H4 (cell line): ENCODE results near the gene PCCB. TPM values are rescaled to one million over a fixed set of nuclear protein-coding genes. Genes with fewer than 3 reads are reported as not detected.
A peak's percentile ranks its signal among the peaks of the same experiment; 100 is the strongest.
"Not testable (repeated sequence)": the region's sequence is repeated elsewhere in the genome, so short reads cannot be mapped to it uniquely, and the experiment has no call there.

ENCODE experiments used
- DNase-seq: peaks from one replicate; pipeline ENCODE4 v3.0.0-alpha.2; 2015; ENCODE audit warnings: low spot score
- total RNA-seq: library from RNA; depleted of rRNA; stranded (reverse); fragments of >200 nt; shearing (Covaris generic); gene quantifications from 2 replicates; pipeline ENCODE4 v1.2.3, GENCODE V29; 2014; rRNA removed

Gene PCCB
- 71.4 and 73.2 TPM in 2 replicates for total RNA-seq

DNA sequence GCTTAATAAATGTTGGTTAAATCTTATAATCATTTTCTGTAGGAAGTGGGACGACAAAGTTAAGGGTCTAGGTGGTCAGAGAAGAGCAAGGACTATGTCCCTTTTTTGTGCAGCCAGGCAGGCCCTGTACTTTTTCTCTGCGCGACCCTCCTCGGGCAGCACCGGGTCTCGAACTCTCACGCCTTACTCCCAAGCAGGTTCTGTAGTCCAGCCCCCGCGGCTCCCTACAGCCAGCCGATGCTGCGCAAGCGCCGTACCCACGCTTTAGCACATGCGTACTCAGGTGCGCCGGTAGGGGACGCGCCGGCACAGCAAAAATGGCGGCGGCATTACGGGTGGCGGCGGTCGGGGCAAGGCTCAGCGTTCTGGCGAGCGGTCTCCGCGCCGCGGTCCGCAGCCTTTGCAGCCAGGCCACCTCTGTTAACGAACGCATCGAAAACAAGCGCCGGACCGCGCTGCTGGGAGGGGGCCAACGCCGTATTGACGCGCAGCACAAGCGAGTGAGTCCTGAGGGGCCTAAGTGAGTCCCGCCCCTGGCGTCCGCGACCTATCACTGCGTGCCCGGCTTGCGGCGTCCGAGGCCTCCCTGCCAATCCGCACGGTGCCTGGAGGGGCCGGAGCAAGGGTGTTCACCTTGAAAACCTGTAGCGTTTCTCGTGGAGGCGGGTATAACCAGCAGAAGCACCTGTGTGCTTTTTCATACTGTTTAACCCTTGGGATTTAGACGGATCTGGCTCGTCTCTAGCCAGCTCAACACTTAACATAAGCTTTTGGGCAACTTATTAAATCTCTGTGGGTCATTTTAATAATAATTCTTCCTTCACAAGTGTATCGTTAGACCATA, at the start of gene PCCB:
Gene PCCB, plus strand, starts transcription at position 282 of the 844 bp plus-strand sequence. Its CDS starts 36 bp downstream, at position 318.
- DNase-seq = peak; percentile 95

DNA sequence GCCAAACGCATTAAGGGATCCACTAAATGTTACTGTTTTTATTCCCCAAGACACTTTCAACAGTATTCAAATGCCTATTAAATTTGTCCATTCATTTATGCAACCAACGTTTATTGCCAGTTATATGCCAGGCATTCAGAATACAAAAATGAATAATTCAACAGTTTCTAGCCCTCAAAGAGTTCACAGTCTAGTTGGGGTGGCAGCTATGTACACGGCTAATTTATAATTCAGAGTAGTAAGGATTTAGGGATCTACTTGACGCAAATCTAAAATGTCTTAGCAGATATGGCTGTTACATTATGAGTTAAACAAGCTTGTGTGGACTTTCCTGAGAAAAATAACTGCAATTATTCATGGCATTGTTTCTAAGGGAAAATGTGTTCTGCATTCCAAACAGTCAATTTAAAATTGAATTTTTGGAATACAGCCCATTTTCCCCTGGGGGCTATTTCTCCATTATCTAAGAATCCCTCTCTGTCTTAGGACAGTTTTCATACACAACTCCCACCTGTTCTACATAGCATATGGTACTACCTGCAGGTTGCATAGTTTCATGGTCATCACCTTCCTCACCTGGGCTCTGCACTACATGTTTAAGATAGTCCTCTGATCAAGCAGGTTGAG, 42.5 kb upstream of the PCCB start:
- DNase-seq = no peak

DNA sequence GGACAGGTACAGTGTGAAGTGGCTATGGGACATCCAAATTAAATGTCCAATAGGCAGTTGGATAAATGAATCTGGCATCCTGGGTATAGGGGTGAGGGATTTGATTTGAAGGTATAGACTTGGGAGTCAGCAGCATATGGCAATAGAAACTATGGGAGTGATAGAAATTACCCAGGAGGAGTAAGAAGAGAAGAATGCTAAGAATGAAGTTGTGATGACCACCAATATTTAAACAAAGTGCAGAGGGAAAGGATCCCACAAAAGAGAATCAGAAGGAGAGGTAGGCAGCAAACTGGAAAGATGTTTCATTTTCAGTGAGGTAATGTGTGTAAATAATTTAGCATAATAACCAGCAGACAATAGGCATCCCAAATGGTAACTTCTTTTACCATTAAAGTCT, 40.2 kb upstream of the PCCB start:
- peak; percentile 67 for DNase-seq

DNA sequence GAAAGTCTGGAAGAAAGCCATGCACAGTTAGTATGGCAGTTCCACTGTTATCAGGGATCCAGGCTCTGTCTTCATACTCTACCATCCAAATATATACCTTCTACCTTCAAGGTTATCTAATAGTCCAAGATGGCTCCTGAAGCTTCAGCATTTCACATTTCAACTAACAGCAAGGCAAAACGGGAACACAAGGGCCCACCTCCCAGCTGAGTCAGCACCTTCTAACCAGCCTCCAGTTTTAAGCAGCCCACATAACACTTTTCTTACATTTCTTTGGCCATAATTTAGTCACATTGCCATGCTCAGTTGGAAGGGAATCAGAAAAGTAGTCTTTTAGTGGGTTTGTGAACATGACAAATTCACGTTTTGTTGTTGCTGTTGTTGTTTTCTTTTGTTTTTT, 38.6 kb upstream of the PCCB start:
- DNase-seq = no peak

DNA sequence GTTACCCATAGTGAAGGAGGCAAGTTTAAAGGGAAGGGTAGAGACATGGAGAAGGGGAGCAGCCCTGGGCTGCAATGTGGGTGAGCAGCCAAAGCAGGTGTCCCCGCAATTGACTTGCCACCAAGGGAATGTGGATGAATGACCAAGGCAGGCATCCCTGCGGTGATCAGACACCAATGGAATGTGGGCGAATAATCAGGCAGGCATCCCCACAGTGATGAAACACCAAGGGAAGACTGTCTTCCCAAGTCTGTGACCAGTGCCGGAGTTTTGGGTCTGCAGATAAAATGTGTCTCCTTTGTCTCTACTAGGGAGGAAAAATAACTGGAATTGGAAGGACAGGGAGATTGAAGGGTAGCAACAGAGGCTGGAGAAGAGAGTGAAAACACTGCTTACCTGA, 27.4 kb upstream of the PCCB start:
- DNase-seq = not testable (repeated sequence)

DNA sequence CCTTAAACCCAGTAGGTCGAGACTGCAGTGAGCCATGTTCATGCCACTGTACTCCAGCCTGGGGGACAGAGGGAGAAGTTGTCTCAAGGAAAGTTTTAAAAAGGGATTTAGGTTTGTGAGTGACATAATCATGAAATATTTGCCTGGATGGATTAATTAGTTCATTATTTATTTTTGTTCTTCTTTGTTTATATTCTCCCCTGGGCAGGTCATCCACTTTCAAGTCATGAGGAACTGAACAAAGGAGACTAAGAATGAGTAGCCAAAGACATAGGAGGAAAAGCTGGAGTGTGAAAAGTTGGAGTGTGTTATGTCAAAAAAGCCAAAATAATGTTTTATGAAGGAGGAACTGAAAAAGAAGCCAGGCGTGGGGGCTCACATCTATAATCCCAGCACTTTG, 17.7 kb upstream of the PCCB start:
- DNase-seq = no peak

DNA sequence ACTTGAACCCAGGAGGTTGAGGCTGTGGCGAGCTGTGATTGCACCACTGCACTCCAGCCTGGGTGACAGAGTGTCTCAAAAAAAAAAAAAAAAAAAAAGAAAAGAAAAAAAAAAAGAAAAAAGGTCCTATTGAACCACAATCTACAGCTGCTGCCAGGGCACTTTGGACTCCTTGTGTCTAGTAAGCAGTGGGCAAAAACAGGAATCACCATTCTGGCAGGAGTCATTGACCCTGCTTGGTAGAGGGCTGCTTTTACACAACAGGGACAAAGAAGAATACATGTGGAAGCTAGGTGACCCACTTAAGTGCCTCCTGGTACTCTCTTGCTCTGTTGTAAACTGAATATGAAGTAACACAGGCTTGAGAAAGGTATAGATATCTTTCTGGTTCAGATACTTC, 14.6 kb upstream of the PCCB start:
- no peak for DNase-seq

DNA sequence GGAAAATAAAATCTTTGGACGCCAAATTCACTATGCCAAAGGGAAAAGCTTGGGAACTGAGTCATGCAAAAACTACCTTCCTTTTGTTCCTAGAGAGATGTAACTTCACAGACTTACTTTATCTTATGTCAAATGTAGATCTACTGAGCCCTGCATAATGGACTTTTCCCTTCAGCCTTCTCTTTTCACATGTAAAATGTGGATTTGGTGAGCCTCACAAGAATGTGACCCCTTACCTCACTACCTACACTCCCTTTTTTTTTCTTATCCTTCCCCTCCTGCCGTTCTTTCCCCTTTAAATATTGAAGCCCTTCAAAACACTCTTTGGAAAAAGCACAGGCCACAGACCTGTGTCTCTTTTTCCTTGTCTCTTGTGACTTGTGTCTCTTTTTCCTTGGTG, 14.0 kb upstream of the PCCB start:
- no peak for DNase-seq

DNA sequence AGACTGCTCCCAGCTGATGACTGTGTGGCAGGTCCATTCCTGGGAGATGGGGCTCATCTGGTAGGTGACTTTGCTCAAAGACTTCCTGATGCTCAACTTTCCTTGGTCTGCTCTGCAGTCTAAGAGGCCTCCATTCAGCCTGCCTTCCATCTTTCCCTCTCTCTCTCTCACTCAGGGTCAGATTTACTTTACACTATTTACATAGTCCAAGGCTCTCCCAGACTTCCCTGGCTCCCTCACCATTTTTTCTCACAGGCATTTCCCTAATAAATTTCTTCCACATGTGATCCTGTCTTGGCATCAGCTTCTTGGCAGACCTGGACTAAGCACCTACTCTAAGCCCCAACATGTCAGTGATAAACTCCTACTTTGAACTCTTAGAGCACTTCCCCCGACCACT, 13.0 kb upstream of the PCCB start:
- DNase-seq = no peak

DNA sequence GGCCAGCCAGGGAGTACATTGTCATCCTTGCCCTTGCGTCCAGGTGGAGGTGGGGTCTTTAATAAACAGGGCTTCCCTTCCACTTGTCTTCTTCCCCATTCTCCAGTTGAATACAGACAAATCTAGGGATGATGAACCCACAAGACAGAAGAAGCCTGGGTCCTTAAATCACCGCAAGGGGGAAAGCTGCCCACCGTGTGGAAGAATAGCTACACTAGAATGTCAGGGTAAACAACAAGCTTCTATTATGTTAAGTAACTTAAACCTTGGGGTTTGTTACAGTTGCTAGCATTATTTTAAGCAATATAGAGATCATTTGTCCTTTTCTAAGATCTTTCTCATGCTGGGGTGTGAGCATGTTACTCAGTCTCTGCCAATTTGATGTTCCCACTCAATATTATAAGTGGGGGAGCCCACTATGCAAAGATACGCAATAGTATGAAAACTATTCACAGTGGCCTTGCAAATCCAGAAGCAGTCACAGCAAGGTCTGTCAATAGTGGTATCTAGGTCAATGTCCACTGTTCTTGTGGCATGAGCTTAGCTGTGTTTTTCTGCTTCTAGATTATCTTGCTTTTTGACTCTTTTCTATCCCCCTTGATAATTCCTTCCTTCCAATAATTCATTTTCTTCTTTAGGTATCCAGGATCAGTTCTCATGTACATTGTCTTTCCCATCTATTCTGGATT, 12.0 kb upstream of the PCCB start:
- no peak for DNase-seq

DNA sequence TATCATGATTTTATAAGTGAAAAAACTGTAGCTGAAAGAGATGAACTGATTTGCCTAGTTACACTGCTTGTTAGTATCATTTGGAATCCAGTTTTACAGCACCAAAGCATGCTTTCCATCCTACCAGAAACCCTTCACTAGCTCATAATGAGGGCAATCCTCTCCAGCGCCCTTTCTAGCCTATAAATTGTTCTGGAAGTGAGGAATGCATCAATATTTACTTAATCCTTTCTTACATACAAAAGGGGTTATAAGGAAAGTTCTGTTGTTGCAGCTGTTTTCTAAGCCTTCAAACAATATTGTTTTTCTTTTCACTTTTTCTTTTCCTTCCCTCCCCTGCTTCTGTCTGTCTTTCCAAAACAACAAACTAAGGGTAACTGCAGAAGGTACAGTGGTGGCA, 11.0 kb upstream of the PCCB start:
- DNase-seq = no peak

DNA sequence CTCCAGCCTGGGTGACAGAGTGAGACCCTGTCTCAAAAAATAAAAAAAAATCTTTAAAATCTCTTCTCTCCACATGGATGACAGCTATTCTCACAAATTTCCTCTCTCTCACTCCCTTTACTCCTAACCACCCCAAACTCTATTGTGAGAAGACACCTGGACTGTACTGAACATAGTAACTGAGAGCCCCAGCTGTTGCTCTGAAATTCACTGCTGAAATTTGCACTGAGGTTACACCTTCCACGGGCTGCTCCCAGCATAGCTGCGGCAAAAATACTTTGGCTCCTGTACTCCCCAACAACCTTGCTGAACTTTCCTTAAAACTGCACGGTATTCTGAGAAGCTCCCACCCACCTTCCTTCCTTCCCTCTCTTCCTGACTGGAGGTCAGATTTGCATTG, 4.4 kb upstream of the PCCB start:
- DNase-seq = no peak

DNA sequence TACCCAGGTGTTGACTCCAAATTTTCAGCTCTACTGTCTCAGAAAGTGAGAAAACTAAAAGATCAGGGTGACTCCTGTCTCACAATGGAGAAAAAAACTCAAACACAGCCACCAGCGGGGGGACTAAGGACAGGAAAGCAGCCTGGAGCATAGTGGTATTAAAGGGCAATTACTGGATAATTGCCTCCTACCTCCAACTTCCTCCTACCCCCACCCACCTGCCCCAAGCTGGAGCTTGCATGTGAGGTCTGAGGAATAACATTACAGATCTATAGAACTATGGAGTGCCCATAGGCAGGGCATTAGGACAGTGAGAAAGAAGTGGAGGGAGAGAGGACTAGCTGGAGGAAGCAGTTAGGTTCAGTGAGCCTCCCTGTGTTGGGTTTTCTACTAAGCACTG, 2.7 kb upstream of the PCCB start:
- no peak for DNase-seq

DNA sequence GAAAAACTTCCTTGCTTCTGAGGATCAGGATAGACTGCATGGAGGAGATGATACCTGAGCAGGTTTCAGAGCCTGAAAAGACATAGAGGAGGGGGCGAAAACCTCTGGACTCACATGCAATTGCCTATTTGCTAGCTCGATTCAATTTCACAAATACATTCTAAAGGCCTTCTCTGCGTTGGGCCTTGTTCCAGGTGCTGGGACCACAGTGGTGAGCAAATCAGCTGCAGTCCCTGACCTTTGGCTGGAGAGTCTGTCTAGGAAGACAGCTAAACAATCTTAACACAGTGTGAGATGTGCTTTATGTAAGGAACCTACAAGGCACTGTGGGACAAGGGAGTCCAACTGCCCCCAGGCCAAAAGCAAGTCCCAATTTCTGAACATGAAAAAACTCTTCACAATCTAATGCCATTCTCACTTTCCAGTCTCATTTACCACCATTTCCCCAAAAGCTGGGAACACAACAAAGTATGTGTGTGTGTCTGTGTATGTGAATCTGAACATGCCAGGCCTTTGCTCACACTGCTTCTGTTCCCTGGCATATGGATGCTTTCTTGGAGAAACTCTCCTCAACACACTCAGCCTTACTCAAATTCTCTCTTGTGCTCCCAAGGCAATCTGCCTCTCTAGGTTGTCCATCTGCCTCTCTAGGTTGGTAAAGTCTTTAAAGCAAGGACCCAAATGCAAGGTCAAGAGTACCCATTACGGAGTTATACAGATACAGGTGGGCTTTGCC, 2.1 kb upstream of the PCCB start:
- no peak for DNase-seq

DNA sequence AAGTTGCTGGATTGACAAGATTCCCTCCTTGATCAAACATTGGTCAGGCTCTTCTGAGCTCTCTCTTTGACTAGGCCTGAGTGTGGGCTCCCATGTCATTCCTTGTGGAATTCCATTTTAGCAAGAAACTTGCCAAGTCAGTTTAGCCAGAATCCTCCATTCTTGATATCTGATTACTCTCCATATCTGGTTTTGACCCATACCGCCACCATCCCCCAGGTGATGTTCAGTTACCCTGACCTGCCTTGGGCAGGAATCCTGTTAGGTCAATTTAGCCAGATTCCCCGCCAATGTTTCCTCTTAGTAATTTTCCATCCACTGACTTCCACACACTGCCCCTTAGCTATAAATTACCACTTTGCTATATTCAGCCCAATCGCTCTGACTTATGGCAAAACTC, 1.0 kb upstream of the PCCB start:
- DNase-seq = no peak

DNA sequence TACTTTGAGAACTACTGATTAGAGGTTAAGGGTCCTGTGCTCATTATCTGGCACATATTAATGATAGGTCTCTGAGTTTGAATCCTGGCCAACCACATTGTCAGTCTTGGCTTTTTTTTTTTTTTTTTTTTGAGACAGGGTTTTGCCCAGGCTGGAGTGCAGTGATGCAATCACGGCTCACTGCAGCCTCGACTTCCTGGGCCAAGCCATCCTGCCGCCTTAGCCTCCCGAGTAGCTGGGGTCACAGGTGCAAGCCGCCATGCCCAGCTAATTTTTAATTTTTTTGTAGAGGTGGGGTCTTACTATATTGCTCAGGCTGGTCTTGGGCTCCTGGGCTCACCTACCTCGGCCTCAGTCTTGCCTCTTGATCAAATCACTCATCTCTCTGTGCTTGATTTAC, 547 bp upstream of the PCCB start:
- DNase-seq = no peak

DNA sequence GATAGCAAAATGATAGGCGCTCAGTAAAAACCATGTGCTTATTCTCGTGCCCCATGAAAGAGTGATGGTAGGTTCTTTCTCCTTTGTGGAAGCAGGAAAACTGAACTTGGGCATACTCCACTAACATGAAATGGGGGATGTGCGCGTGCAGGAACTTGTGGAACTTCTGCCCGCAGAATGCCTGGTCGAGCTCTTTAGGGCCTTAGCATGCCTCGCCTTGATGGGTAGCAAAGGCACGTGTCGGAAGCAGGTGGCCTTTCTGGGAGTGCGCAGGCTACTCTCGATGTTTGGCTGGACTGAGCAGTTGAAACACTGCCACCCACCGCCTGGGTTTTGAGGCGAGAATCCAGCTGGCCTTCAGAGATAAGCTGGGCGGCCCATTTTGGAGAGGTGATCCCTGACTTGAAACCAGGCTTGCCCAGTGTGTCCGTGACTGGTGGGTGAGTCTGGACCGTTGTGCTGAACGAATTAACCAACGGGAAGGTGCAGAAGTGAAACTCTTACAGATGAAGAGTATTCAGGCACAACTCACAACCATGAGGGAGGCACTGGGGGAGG, 842 bp downstream of the PCCB start:
- DNase-seq = peak; percentile 33

DNA sequence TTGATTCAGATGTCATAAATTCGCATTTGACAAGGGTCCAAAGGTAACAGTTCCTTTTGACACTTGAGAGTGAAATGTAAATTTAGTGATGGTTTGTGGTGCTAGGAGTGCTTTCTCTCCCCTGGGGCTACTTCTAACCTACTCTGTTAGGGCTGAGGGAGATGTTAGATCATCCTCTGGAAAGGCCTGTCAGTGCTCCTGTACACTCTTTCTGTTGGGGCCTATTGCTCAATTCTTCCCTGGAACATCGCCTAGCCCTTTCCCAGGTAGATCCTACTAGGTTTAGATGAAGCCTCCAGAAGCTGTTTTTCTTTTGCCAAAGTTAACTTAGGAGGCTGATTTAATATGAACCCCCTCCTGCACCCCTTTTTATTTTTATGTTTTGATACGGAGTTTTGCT, 1.4 kb downstream of the PCCB start:
- DNase-seq = no peak

DNA sequence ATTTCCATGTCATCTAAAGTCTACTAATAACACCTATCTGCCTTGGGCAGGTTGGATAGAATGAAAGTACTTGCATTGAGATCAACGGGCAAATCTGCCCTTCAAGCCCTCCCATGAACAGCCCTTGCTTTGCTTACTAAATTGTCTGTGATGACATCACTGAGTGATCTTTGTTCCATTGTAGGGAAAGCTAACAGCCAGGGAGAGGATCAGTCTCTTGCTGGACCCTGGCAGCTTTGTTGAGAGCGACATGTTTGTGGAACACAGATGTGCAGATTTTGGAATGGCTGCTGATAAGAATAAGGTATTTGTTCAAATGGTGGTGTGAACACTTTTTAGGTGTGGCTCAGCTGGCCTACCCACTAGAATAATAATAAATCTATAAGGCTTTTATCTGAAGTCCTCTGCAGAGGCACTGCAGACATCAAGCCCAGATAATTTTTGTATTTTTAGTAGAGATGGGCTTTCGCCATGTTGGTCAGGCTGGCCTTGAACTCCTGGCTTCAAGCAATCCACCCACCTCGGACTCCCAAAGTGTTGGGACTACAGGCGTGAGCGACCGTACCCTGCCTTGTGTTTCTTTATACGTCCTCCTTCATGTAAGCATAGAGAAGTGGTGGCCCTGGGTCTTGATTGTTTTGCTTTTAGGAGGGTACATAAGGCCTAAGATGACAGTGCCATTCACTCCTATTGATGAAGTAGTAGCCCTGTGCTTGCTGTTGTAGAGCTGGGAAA, 5.7 kb downstream of the PCCB start:
- DNase-seq = no peak

DNA sequence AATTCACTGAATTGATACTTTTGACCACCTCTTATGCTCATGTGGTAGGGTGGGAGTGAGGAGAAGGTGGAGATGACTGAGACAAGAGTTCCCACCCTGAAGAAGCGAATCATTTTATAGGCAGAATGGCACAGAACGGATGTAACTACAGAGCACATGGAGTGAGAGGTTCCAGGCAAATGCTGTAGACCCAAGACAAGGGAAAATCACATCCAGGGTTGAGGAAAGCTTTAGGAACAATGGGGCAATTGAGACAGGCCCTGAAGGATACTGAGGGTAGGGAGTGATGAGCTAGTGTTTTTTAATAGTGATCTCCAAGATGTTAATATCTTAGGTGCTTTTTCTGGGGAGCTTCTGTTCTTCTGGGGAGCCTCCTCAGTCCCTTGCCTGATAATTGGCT, 8.1 kb downstream of the PCCB start:
- DNase-seq = no peak

DNA sequence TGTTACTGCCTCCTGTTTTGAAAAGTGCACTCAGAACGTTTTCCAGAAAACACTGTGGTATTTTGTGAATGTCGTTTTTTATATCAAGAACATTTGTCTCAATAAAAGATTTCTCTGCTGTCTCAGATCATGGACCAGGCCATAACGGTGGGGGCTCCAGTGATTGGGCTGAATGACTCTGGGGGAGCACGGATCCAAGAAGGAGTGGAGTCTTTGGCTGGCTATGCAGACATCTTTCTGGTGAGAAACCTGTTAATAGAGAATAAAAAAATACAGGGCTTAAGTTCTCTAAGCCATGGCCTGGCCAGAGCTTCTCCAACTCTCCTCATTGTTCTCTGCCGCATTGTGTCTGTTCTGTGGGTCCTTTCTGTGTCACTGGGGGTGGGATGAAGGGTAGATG, 11.7 kb downstream of the PCCB start:
- no peak for DNase-seq
